K562 (cell line): ENCODE measurements around the gene SLC37A4. TPM values are rescaled to one million over a fixed set of nuclear protein-coding genes. Genes with fewer than 3 reads are reported as not detected.

Experiments used
- CBFA2T3 ChIP-seq: fragments of 450-650 bp; IDR thresholded peaks from 2 replicates; pipeline ENCODE4 v1.6.1; 2017
- ETV6 ChIP-seq, 3 experiments: fragments of 150-350 bp in 1 of 3; sonication (generic) in 1 of 3; formaldehyde crosslinking in 1 of 3; IDR thresholded peaks; 2 replicates each; pipeline versions ENCODE4 v1.6.1 to v1.8.0; 2014 to 2022; ENCODE audit warnings: borderline replicate concordance in 2 of 3, low read depth in 2 of 3, antibody characterized with exemption in 1 of 3, low read length in 1 of 3, mild to moderate bottlenecking in 1 of 3, missing genetic modification reagents in 1 of 3
- KLF10 ChIP-seq: fragments of 250-450 bp; sonication (Bioruptor Pico); IDR thresholded peaks from 2 replicates; pipeline ENCODE4 v1.6.1; 2021; ENCODE audit warnings: matching md5 sums
- OTX1 ChIP-seq: fragments of 450-650 bp; formaldehyde crosslinking; IDR thresholded peaks from 2 replicates; pipeline ENCODE4 v1.4.0; 2022; ENCODE audit warnings: mild to moderate bottlenecking
- PTTG1 ChIP-seq: fragments of 450-650 bp; IDR thresholded peaks from 2 replicates; pipeline ENCODE4 v1.6.1; 2016; ENCODE audit warnings: low read depth, mild to moderate bottlenecking, missing genetic modification characterization, missing compliant biosample characterization
- RFX5 ChIP-seq: IDR thresholded peaks from 2 replicates; pipeline ENCODE4 v1.6.1; 2011; ENCODE audit warnings: low read depth, mild to moderate bottlenecking, improper control_type of control experiment, low read length
- SIN3B ChIP-seq: fragments of 450-650 bp; IDR thresholded peaks from 2 replicates; pipeline ENCODE4 v1.6.1; 2017; ENCODE audit warnings: low read depth, mild to moderate bottlenecking, moderate library complexity
- ZBED1 ChIP-seq: IDR thresholded peaks from 2 replicates; pipeline ENCODE4 v1.6.1; 2014
- ZBTB17 ChIP-seq: fragments of 450-650 bp; formaldehyde crosslinking; IDR thresholded peaks from 2 replicates; pipeline ENCODE4 v1.4.0; 2020; ENCODE audit warnings: mild to moderate bottlenecking
- ZNF316 ChIP-seq: fragments of 450-650 bp; IDR thresholded peaks from 2 replicates; pipeline ENCODE4 v1.6.1; 2016
- polyA plus RNA-seq, 8 experiments: library from polyadenylated mRNA; depleted of rRNA in 4 of 8; stranded (reverse) in 5 of 8; unstranded in 3 of 8; fragments of >200 nt; fragmentation: Nextera tagmentation in 2 of 8; fragmentation: Illumina TruSeq in 1 of 8; extraction: Ambion mirVana in 2 of 8; extraction: Trizol in 1 of 8; gene quantifications; 2 replicates each; pipeline versions ENCODE4 v1.2.1 to v1.2.3, GENCODE V29; 2011 to 2014; ENCODE audit warnings: inconsistent platforms in 1 of 8, missing spikeins in 1 of 8
- total RNA-seq, 7 experiments: library from RNA; depleted of rRNA in 6 of 7; stranded (reverse); fragments of >200 nt in 6 of 7; fragmentation: Illumina TruSeq in 2 of 7; extraction: Trizol in 2 of 7; gene quantifications; 2 replicates each; pipeline versions ENCODE4 v1.2.1 to v1.2.3, GENCODE V29; 2011 to 2021; ENCODE audit warnings: low replicate concordance in 1 of 7
- TF ChIP-seq, protein P1 (sequence below): sonication (generic); formaldehyde crosslinking; IDR thresholded peaks from 2 replicates; pipeline ENCODE4 v1.8.1; 2022; ENCODE audit warnings: missing genetic modification reagents
- TF ChIP-seq, protein P2 (sequence below), 2 experiments: fragments of 150-350 bp in 1 of 2; IDR thresholded peaks; 2 replicates each; pipeline ENCODE4 v1.6.1; 2012 to 2016; ENCODE audit warnings: low read depth in 2 of 2, low read length in 2 of 2, mild to moderate bottlenecking in 1 of 2, moderate library complexity in 1 of 2
- TF ChIP-seq, protein P3 (sequence below): fragments of 450-650 bp; formaldehyde crosslinking; conservative IDR thresholded peaks from 2 replicates; pipeline ENCODE4 v1.4.0; 2022; ENCODE audit warnings: mild to moderate bottlenecking, missing genetic modification characterization
- TF ChIP-seq, protein P4 (sequence below), 2 experiments: fragments of 450-650 bp; IDR thresholded peaks; 2 replicates each; pipeline ENCODE4 v1.6.1; 2016
- TF ChIP-seq, protein P5 (sequence below): fragments of 450-650 bp; IDR thresholded peaks from 2 replicates; pipeline ENCODE4 v1.6.1; 2016; ENCODE audit warnings: low read depth, mild to moderate bottlenecking, moderate library complexity
- TF ChIP-seq, protein P6 (sequence below): sonication (generic); formaldehyde crosslinking; IDR thresholded peaks from 2 replicates; pipeline ENCODE4 v1.8.0; 2022; ENCODE audit warnings: missing genetic modification reagents, mild to moderate bottlenecking, borderline replicate concordance

SLC37A4 gene
- total and polyA plus RNA-seq, 9 of the 15 experiments (the other 6 are each of a cell fraction or from before 2014, with no cell fraction given), result 24.7 to 73.9 (median 40.7) TPM

DNA sequence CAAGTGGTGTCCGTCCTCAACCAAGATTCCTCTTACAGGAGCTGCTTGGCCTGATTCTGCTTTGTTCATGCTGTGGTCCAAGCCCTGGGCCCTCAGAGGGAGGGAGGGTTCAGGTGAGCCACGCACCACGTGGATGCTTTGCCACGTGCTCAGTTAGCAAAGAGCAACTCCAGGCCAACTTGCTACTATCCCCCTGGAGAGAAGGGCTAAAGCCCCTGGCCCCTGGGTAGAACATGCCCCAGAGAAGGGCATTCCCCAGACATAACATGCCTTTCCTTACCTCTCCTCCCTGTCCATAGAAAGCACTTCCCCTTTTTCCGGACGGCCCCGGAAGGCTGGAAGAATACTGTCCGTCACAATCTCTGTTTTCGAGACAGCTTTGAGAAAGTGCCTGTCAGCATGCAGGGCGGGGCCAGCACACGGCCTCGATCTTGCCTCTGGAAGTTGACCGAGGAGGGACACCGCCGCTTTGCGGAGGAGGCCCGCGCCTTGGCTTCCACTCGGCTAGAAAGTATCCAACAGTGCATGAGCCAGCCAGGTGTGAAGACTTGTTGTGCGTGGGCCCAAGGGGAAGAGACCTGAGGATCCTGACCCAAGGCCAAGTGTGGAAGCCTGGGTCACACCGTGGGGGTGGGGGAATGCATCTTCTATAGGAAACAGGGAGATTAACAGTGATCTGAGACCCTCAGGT, 50.3 kb downstream of the SLC37A4 start (continued):
- TF ChIP-seq, protein P1, sequence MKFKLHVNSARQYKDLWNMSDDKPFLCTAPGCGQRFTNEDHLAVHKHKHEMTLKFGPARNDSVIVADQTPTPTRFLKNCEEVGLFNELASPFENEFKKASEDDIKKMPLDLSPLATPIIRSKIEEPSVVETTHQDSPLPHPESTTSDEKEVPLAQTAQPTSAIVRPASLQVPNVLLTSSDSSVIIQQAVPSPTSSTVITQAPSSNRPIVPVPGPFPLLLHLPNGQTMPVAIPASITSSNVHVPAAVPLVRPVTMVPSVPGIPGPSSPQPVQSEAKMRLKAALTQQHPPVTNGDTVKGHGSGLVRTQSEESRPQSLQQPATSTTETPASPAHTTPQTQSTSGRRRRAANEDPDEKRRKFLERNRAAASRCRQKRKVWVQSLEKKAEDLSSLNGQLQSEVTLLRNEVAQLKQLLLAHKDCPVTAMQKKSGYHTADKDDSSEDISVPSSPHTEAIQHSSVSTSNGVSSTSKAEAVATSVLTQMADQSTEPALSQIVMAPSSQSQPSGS (CRISPR knock-in tag), result no peak
- TF ChIP-seq, protein P2, sequence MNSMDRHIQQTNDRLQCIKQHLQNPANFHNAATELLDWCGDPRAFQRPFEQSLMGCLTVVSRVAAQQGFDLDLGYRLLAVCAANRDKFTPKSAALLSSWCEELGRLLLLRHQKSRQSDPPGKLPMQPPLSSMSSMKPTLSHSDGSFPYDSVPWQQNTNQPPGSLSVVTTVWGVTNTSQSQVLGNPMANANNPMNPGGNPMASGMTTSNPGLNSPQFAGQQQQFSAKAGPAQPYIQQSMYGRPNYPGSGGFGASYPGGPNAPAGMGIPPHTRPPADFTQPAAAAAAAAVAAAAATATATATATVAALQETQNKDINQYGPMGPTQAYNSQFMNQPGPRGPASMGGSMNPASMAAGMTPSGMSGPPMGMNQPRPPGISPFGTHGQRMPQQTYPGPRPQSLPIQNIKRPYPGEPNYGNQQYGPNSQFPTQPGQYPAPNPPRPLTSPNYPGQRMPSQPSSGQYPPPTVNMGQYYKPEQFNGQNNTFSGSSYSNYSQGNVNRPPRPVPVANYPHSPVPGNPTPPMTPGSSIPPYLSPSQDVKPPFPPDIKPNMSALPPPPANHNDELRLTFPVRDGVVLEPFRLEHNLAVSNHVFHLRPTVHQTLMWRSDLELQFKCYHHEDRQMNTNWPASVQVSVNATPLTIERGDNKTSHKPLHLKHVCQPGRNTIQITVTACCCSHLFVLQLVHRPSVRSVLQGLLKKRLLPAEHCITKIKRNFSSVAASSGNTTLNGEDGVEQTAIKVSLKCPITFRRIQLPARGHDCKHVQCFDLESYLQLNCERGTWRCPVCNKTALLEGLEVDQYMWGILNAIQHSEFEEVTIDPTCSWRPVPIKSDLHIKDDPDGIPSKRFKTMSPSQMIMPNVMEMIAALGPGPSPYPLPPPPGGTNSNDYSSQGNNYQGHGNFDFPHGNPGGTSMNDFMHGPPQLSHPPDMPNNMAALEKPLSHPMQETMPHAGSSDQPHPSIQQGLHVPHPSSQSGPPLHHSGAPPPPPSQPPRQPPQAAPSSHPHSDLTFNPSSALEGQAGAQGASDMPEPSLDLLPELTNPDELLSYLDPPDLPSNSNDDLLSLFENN (IDR thresholded peaks at IDR 0.05; ENCODE audit: low read depth in 2 of 2, low read length in 2 of 2), result no peak
- TF ChIP-seq, protein P3, sequence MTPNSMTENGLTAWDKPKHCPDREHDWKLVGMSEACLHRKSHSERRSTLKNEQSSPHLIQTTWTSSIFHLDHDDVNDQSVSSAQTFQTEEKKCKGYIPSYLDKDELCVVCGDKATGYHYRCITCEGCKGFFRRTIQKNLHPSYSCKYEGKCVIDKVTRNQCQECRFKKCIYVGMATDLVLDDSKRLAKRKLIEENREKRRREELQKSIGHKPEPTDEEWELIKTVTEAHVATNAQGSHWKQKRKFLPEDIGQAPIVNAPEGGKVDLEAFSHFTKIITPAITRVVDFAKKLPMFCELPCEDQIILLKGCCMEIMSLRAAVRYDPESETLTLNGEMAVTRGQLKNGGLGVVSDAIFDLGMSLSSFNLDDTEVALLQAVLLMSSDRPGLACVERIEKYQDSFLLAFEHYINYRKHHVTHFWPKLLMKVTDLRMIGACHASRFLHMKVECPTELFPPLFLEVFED (CRISPR knock-in tag), result no peak
- TF ChIP-seq, protein P4, sequence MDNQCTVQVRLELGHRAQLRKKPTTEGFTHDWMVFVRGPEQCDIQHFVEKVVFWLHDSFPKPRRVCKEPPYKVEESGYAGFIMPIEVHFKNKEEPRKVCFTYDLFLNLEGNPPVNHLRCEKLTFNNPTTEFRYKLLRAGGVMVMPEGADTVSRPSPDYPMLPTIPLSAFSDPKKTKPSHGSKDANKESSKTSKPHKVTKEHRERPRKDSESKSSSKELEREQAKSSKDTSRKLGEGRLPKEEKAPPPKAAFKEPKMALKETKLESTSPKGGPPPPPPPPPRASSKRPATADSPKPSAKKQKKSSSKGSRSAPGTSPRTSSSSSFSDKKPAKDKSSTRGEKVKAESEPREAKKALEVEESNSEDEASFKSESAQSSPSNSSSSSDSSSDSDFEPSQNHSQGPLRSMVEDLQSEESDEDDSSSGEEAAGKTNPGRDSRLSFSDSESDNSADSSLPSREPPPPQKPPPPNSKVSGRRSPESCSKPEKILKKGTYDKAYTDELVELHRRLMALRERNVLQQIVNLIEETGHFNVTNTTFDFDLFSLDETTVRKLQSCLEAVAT (IDR thresholded peaks at IDR 0.05), result no peak
- TF ChIP-seq PTTG1 (tag) (no peak), OTX1 (CRISPR knock-in tag) (peak; percentile 23; the same call in 1 of the 2 replicates), CBFA2T3 (no peak), ZNF316 (peak; percentile 82), ZBTB17 (CRISPR knock-in tag) (peak; percentile 61; the same call in 1 of the 2 replicates), SIN3B (no peak; the same call in 1 of the 2 replicates), ZBED1 (no peak), ETV6 (IDR thresholded peaks at IDR 0.05; ENCODE audit: borderline replicate concordance in 1 of 2, low read depth in 2 of 2, low read length in 1 of 2) (no peak), ETV6 (CRISPR knock-in tag; IDR thresholded peaks at IDR 0.05; ENCODE audit: borderline replicate concordance) (no peak), KLF10 (CRISPR knock-in tag) (no peak), RFX5 (no peak)
- TF ChIP-seq, protein P5, sequence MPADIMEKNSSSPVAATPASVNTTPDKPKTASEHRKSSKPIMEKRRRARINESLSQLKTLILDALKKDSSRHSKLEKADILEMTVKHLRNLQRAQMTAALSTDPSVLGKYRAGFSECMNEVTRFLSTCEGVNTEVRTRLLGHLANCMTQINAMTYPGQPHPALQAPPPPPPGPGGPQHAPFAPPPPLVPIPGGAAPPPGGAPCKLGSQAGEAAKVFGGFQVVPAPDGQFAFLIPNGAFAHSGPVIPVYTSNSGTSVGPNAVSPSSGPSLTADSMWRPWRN, result no peak
- TF ChIP-seq, protein P6, sequence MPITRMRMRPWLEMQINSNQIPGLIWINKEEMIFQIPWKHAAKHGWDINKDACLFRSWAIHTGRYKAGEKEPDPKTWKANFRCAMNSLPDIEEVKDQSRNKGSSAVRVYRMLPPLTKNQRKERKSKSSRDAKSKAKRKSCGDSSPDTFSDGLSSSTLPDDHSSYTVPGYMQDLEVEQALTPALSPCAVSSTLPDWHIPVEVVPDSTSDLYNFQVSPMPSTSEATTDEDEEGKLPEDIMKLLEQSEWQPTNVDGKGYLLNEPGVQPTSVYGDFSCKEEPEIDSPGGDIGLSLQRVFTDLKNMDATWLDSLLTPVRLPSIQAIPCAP (CRISPR knock-in tag), result no peak
